Lower leg skin (tissue), 4 donors: ENCODE results near the gene WARS2. TPM values are rescaled to one million over a fixed set of nuclear protein-coding genes. Genes with fewer than 3 reads are reported as not detected.
"Not testable (repeated sequence)": the region's sequence is repeated elsewhere in the genome, so short reads cannot be mapped to it uniquely, and the experiment has no call there.

ENCODE experiments used
- DNase-seq, 2 donors: peaks; one replicate each; pipeline ENCODE4 v3.0.0-alpha.2; 2019; ENCODE audit warnings: low spot score in 2 of 2
- H3K4me3 ChIP-seq: fragments of 200-600 bp; sonication (generic); 2 replicates; pipeline ENCODE4 v1.5.1; 2017; ENCODE audit warnings: mild to moderate bottlenecking, low read depth; ENCODE audit not compliant: poor library complexity, severe bottlenecking
- POLR2A ChIP-seq, 2 donors: fragments of 450-650 bp; IDR thresholded peaks; one replicate each; pipeline ENCODE4 v1.6.1; 2016 to 2017; ENCODE audit warnings: antibody characterized with exemption in 2 of 2, mild to moderate bottlenecking in 1 of 2, moderate library complexity in 1 of 2
- WGBS, 2 donors: methylation state at CpG; one replicate each; pipeline ENCODE4 v1.1.5; 2018; 5-methylcytosine and 5-hydroxymethylcytosine counted together
- intact Hi-C: fragments of 100-400 bp; cut with DNase I; formaldehyde crosslinking; loops from one replicate; pipeline ENCODE4 v1.15.0; 2023; ENCODE audit warnings: low total_unique reads
- total RNA-seq, 4 donors: library from RNA; depleted of rRNA; stranded (reverse); fragments of >200 nt; gene quantifications; one replicate each; pipeline ENCODE4 v1.1.0, GENCODE V29; 2016
- TF ChIP-seq, protein P1 (sequence below), 3 donors: fragments of 450-650 bp; IDR thresholded peaks; one replicate each; pipeline ENCODE4 v1.5.1; 2016; ENCODE audit warnings: antibody characterized with exemption in 3 of 3, mild to moderate bottlenecking in 3 of 3, moderate library complexity in 2 of 3

WARS2 gene
- total RNA-seq, 4 donors from 2014 or later, result 8.1 to 21.8 (median 13.2) TPM

DNA sequence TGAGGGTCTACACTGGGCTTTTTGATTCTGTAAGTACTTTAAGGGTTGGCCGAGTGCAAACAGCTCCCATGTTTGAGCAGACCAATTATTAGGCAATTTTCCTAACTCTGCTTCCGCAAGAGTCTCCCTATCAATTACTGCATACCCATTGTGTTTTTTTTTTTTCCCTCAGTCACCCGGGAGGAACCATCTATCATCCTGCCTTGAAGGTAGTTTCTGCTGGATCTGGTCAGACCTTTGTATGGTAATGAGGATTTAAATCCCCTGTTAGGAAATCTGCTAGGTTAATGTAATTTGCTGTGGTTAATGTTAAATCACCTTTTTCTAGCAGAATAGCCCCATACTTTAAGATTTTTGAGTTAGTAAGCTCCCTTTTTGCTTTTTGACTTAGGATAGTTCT is 40.8 kb upstream of the WARS2 start:
- TF ChIP-seq, protein P1, sequence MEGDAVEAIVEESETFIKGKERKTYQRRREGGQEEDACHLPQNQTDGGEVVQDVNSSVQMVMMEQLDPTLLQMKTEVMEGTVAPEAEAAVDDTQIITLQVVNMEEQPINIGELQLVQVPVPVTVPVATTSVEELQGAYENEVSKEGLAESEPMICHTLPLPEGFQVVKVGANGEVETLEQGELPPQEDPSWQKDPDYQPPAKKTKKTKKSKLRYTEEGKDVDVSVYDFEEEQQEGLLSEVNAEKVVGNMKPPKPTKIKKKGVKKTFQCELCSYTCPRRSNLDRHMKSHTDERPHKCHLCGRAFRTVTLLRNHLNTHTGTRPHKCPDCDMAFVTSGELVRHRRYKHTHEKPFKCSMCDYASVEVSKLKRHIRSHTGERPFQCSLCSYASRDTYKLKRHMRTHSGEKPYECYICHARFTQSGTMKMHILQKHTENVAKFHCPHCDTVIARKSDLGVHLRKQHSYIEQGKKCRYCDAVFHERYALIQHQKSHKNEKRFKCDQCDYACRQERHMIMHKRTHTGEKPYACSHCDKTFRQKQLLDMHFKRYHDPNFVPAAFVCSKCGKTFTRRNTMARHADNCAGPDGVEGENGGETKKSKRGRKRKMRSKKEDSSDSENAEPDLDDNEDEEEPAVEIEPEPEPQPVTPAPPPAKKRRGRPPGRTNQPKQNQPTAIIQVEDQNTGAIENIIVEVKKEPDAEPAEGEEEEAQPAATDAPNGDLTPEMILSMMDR (IDR thresholded peaks at IDR 0.05), result no peak
- TF ChIP-seq POLR2A (IDR thresholded peaks at IDR 0.05), result no peak
- no peak for DNase-seq
- intact Hi-C loops, result no loop called here
- 84 to 93% methylated on average over 3 of the region's 3 CpGs for WGBS, 2 donors
- H3K4me3 ChIP-seq, result no peak overlapping the region

DNA sequence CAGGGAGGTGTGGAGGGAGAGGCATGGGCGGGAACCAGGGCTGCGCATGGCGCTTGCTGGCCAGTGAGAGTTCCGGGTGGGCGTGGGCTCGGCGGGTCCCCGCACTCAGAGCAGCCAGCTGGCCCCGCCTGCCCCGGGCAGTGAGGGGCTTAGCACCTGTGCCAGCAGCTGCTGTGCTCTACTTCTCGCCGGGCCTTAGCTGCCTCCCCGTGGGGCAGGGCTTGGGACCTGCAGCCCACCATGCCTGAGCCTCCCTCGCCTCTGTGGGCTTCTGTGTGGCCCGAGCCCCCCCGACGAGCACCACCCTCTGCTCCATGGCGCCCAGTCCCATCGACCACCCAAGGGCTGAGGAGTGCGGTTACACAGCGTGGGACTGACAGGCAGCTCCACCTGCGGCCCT is 38.6 kb upstream of the WARS2 start:
- 92 to 97% methylated on average over 10 to 20 of the region's 22 CpGs for WGBS, 2 donors
- H3K4me3 ChIP-seq, result no peak overlapping the region
- DNase-seq, result no peak
- intact Hi-C loops, result no loop called here
- TF ChIP-seq, protein P1 (IDR thresholded peaks at IDR 0.05), result no peak
- no peak for TF ChIP-seq POLR2A (IDR thresholded peaks at IDR 0.05)

DNA sequence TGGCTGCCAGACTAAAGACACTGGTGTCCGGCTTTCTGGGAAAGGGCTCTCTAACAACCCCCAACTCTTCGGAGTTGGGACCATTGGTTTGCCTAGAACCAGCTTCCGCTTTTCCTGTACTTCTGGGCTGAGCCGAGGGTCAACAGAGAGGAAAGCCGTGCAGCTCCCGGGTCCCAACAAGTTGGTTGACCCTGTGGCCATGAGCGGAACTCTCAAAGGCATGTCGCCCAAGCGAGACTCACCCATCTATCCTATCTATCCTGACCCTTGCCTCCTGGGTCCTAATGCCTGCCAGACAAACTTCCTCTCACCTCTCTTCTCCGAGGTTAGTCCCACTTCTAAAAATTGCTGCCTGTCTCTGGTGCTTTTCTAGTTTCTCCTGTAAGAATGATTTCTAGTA is 32.5 kb upstream of the WARS2 start:
- DNase-seq, H3K4me3 ChIP-seq, intact Hi-C loops: not testable (repeated sequence)
- 97% methylated on average over 10 of the region's 10 CpGs for whole genome bisulfite sequencing, 2 donors

DNA sequence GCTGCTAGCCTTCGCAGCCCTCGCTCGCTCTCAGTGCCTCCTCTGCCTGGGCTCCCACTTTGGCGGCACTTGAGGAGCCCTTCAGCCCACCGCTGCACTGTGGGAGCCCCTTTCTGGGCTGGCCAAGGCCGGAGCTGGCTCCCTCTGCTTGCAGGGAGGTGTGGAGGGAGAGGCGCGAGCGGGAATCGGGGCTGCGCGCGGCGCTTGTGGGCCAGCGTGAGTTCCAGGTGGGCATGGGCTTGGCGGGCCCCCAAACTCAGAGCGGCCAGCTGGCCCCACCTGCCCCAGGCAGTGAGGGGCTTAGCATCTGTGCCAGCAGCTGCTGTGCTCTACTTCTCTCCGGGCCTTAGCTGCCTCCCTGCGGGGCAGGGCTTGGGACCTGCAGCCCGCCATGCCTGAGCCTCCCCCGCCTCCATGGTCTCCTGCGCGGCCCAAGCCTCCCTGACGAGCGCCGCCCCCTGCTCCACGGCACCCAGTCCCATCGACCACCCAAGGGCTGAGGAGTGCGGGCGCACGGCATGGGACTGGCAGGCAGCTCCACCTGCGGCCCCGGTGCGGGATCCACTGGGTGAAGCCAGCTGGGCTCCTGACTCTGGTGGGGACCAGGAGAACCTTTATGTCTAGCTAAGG is 31.0 kb upstream of the WARS2 start:
- 97% methylated on average over 17 to 33 of the region's 34 CpGs for WGBS, 2 donors
- H3K4me3 ChIP-seq, DNase-seq, intact Hi-C loops: not testable (repeated sequence)

DNA sequence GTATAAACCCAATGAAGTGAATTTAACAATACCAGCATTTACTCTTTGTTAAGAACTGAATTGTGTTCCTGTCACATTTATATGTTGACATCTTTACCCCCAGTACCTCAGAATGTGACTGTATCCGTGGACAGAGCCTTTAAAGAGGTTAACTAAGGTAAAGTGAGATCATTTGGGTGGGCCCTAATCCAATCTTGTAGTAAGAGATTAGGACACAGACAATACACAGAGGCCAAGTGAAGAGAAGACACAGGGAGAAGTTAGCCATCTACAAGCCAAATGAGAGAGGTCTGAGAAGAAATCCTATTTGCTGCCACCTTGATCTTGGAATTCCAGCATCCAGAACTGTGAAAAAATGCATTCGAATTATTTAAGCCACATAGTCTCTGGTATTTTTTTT is 22.9 kb upstream of the WARS2 start:
- intact Hi-C loops, result no loop called here
- no peak overlapping the region for H3K4me3 ChIP-seq
- no peak for DNase-seq
- 82 to 86% methylated on average over 2 of the region's 2 CpGs for WGBS, 2 donors
- TF ChIP-seq POLR2A (IDR thresholded peaks at IDR 0.05), result no peak
- TF ChIP-seq, protein P1 (IDR thresholded peaks at IDR 0.05), result no peak

DNA sequence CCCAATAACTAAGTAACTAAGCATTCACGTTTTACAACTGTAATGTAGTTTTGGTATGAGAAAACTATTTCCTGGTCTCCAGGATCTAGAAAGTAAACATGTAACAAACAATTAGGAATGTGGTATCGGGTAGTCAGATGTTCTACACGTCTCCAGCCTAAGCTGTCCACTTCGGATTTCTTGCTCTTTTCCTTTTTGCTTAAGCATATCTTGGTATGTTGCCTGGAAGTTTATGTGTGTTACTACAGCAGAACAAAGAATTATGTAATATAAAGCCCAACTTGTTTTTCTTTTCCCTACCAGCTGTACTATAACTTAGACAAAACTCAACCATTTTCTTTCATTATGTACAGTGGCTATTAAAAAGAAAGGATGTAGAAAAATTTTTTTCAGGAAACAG is 20.4 kb upstream of the WARS2 start:
- 42 to 53% methylated on average over 4 of the region's 4 CpGs for WGBS, 2 donors
- TF ChIP-seq, protein P1 (IDR thresholded peaks at IDR 0.05), result no peak
- no peak for TF ChIP-seq POLR2A (IDR thresholded peaks at IDR 0.05)
- no peak for DNase-seq
- no peak overlapping the region for H3K4me3 ChIP-seq
- intact Hi-C loops, result no loop called here

DNA sequence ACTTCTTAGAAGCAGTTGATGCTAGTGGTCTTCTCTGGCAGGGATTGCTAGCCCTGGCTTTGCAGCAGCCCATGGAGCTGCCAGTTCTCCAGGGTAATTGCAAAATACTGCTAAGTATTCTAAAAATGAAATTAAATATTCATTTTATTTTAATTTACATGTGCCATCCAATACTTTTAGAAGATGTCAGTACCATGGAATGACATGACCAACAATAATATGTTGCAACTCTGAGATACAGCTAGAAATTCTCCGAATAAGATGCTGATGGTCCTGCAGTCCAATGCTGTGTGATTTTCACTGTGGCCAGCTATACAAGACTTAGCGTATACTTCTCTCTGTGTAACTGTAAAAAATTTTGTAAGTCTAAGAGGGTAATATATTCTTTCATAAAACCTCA is 20.0 kb upstream of the WARS2 start:
- no peak for TF ChIP-seq POLR2A (IDR thresholded peaks at IDR 0.05)
- TF ChIP-seq, protein P1 (IDR thresholded peaks at IDR 0.05), result no peak
- WGBS, 2 donors, result 66% methylated on average over 2 of the region's 2 CpGs
- DNase-seq, result no peak
- intact Hi-C loops, result no loop called here
- H3K4me3 ChIP-seq, result no peak overlapping the region
